Kidney (tissue), 14 donors: ENCODE measurements around the gene RUFY3. TPM values are rescaled to one million over a fixed set of nuclear protein-coding genes. Genes with fewer than 3 reads are reported as not detected.
"Not testable (repeated sequence)": the region's sequence is repeated elsewhere in the genome, so short reads cannot be mapped to it uniquely, and the experiment has no call there.

Experiments used
- DNase-seq, 5 donors: peaks; one replicate each; pipeline ENCODE4 v3.0.0-alpha.2; 2013 to 2020
- FAIRE-seq: peaks from 2 replicates; lab custom pipeline; 2012; peaks lifted over from hg19 to GRCh38; lab: Jason Lieb, UNC
- H3K27ac ChIP-seq, 2 donors: one replicate each; pipeline ENCODE4 v1.7.0; 2013; ENCODE audit warnings: low read depth in 2 of 2, low read length in 2 of 2, inconsistent platforms in 1 of 2
- H3K27me3 ChIP-seq: one replicate; pipeline ENCODE4 v1.7.1; 2013; ENCODE audit warnings: low read length, inconsistent platforms; ENCODE audit not compliant: control insufficient read depth, insufficient read depth
- H3K36me3 ChIP-seq, 3 donors: one replicate each; pipeline versions ENCODE4 v1.7.0 to v1.7.1; 2013; ENCODE audit warnings: low read length in 3 of 3, control low read depth in 1 of 3, inconsistent platforms in 1 of 3; ENCODE audit not compliant: insufficient read depth in 3 of 3, control insufficient read depth in 2 of 3
- H3K4me1 ChIP-seq, 3 donors: one replicate each; pipeline versions ENCODE4 v1.7.0 to v1.7.1; 2013; ENCODE audit warnings: low read length in 3 of 3, inconsistent platforms in 1 of 3, low read depth in 1 of 3; ENCODE audit not compliant: control insufficient read depth in 2 of 3, insufficient read depth in 2 of 3
- H3K4me3 ChIP-seq, 3 donors: one replicate each; pipeline versions ENCODE4 v1.7.0 to v1.8.1; 2013; ENCODE audit warnings: low read length in 3 of 3, control low read depth in 1 of 3, inconsistent platforms in 1 of 3
- H3K9ac ChIP-seq, 3 donors: one replicate each; pipeline versions ENCODE4 v1.7.0 to v1.7.1; 2013; ENCODE audit warnings: low read length in 3 of 3, control low read depth in 1 of 3, inconsistent platforms in 1 of 3
- H3K9me3 ChIP-seq, 3 donors: one replicate each; pipeline versions ENCODE4 v1.7.0 to v1.7.1; 2013; ENCODE audit warnings: low read length in 3 of 3, control low read depth in 1 of 3, inconsistent platforms in 1 of 3; ENCODE audit not compliant: control insufficient read depth in 2 of 3, insufficient read depth in 1 of 3
- intact Hi-C: fragments of 100-400 bp; cut with DNase I; formaldehyde crosslinking; loops from one replicate; pipeline ENCODE4 v1.11.1; 2022
- polyA plus RNA-seq: library from polyadenylated mRNA; stranded (reverse); fragments of 350-450 nt; fragmentation: Illumina TruSeq; extraction: RNeasy Lipid Tissue Mini Kit (QIAGEN cat#74804); gene quantifications from one replicate; pipeline ENCODE4 v1.2.3, GENCODE V29; 2014; ENCODE audit warnings: low read depth, low replicate concordance; ENCODE audit not compliant: insufficient read depth
- total RNA-seq: library from RNA; stranded (reverse); fragmentation: NEBNext Ultra II Directional; extraction: Animal tissue kit (Norgen Biotek cat#: 25700); gene quantifications from one replicate; pipeline ENCODE4 v1.2.1, GENCODE V29; 2021
- TF ChIP-seq, protein P1 (sequence below): IDR thresholded peaks from 3 replicates; pipeline ENCODE4 v1.5.1; 2012; ENCODE audit warnings: mild to moderate bottlenecking, moderate library complexity, borderline replicate concordance; ENCODE audit not compliant: insufficient read depth; ENCODE audit errors: extremely low read depth
- donor health status: control.
- donor health status: control.
- donor health status: control.
- donor health status: control.
- donor health status: control.
- donor health status: DM: yes; HTN: yes; CAD: no.
- donor health status: Normal renal cell carcinoma (clear cell type).

The RUFY3 gene
- total and polyA plus RNA-seq, 2 donors from 2014 or later = 40.6 to 72.5 TPM

DNA sequence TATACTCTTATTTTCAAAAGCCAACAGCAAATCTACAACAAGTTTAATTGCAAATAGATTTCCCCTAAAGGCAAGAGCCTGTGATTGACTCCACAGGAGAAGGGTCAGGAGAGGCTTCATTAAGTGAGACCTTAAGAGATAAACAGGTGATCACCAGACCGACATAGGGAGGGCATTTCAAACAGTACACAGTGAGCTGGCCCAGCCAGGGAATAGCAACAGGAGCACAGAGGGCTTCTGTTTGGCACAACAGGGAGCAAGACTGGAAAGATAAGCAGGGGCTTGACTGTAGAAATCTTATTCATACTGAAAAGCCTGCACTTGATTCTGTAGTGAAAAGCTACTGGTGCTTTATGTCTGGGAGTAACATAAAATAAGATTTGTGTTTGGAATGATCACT is 3.9 kb downstream of the RUFY3 start:
- FAIRE-seq (no peak), DNase-seq (no peak)
- Histone ChIP-seq H3K9me3 (no peaks in the 10 kb centered on the region), H3K9ac (no peak overlapping the region), H3K4me3 (no peak overlapping the region), H3K27ac (no peak overlapping the region), H3K36me3 (peaks cover 0 to 2% (median 0%) of the 10 kb centered on the region in 3 donors), H3K27me3 (no peaks in the 10 kb centered on the region), H3K4me1 (peaks cover 0 to 6% (median 0%) of the 10 kb centered on the region in 3 donors)
- TF ChIP-seq, protein P1, sequence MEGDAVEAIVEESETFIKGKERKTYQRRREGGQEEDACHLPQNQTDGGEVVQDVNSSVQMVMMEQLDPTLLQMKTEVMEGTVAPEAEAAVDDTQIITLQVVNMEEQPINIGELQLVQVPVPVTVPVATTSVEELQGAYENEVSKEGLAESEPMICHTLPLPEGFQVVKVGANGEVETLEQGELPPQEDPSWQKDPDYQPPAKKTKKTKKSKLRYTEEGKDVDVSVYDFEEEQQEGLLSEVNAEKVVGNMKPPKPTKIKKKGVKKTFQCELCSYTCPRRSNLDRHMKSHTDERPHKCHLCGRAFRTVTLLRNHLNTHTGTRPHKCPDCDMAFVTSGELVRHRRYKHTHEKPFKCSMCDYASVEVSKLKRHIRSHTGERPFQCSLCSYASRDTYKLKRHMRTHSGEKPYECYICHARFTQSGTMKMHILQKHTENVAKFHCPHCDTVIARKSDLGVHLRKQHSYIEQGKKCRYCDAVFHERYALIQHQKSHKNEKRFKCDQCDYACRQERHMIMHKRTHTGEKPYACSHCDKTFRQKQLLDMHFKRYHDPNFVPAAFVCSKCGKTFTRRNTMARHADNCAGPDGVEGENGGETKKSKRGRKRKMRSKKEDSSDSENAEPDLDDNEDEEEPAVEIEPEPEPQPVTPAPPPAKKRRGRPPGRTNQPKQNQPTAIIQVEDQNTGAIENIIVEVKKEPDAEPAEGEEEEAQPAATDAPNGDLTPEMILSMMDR = no peak
- intact Hi-C loops = no loop called here

DNA sequence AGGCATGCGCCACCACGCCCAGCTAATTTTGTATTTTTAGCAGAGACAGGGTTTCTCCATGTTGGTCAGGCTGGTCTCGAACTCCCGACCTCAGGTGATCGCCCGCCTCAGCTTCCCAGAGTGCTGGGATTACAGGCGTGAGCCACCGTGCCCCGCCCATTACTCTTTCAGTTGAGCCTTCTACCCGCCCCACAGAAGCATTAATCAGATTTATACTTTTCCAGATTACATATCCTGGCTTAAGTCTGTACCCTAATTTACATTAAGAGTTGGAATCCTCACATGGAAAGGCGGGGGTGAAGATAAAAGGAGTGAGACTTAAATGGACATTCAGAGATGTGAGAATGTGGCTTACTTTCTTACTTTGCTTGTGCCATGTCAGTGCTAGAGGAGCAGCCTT is 4.8 kb downstream of the RUFY3 start:
- intact Hi-C loops, H3K27me3 ChIP-seq, FAIRE-seq, DNase-seq, H3K4me1 ChIP-seq, H3K27ac ChIP-seq, H3K9ac ChIP-seq, H3K36me3 ChIP-seq, H3K4me3 ChIP-seq, H3K9me3 ChIP-seq: not testable (repeated sequence)

DNA sequence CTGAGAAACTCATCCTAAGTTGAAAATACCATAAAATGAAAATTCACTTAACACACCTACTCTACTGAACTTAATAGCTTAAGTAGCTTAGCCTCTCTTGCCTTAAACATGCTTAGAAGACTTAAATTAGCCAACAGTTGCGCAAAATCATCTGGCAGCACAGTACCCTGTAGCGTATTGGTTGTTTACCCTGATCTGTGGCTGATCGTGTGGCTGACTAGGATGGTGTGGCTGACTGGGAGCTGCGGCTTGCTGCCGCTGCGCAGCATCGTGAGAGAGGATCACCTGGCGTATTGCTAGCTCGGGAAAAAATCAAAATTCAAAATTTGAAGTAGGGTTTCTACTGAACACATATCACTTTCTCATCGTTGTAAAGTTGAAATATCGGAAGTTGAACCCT is 6.3 kb downstream of the RUFY3 start:
- Histone ChIP-seq H3K36me3 (peaks cover 0 to 2% (median 0%) of the 10 kb centered on the region in 3 donors), H3K4me1 (no peaks in the 10 kb centered on the region), H3K9me3 (no peaks in the 10 kb centered on the region), H3K27me3 (no peaks in the 10 kb centered on the region), H3K4me3 (no peak overlapping the region), H3K27ac (no peak overlapping the region), H3K9ac (no peak overlapping the region)
- no peak for FAIRE-seq
- intact Hi-C loops = no loop called here
- TF ChIP-seq, protein P1 = no peak
- no peak for DNase-seq

DNA sequence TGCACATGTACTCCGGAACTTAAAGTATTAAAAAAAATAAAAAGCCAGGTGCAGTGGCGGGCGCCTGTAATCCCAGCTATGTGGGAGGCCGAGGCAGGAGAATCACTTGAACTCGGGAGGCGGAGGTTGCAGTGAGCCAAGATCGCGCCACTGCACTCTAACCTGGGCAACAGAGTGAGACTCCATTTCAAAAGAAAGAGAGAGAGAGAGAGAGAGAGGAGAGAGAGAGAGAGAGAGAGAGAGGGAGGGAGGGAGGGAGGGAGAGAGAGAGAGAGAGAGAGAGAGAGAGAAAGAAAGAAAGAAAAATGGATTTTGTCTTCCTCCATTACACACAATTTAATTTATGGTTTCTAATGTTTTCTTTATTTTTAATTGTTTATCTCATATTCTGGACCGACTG is 11.1 kb downstream of the RUFY3 start:
- H3K27ac ChIP-seq, FAIRE-seq, H3K4me3 ChIP-seq, H3K9me3 ChIP-seq, H3K27me3 ChIP-seq, DNase-seq, intact Hi-C loops, H3K9ac ChIP-seq, H3K4me1 ChIP-seq, H3K36me3 ChIP-seq: not testable (repeated sequence)
